NCI-H2081 treated with DMSO at 0.1 percent for 48 hours (cell line): ENCODE results near the gene AKT3.

Experiments
- DNase-seq: peaks from one replicate; lab custom pipeline; 2025; lab: John Stamatoyannopoulos, UW

AKT3 gene

DNA sequence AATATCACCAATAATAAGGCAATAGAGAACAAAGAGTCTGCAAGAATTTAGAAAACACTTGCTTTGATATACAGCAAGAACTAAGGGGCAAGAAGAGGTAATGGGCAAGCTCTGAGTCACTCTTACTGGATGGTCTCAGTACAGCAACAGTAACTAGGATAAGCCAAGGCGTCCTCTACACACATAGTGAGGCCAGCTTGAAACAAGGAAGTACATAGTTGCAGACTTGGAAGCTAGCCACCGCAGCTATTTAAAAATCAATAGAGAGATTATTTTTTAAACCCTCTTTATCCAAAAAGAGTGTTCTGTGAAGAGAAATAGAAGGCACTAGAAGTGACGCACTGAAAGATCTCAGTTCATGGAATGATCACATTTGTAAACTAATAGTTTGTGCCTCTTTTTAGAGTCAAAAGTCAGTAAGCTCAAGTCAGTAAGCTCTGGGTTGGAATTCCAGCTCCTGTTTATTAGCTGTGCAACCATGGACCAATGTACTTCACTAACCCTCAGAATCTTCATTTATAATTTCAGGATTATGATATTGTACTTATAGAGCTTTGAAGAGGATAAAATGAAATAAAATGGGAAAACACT is 118.6 kb downstream of the AKT3 start:
- DNase-seq: no peak

DNA sequence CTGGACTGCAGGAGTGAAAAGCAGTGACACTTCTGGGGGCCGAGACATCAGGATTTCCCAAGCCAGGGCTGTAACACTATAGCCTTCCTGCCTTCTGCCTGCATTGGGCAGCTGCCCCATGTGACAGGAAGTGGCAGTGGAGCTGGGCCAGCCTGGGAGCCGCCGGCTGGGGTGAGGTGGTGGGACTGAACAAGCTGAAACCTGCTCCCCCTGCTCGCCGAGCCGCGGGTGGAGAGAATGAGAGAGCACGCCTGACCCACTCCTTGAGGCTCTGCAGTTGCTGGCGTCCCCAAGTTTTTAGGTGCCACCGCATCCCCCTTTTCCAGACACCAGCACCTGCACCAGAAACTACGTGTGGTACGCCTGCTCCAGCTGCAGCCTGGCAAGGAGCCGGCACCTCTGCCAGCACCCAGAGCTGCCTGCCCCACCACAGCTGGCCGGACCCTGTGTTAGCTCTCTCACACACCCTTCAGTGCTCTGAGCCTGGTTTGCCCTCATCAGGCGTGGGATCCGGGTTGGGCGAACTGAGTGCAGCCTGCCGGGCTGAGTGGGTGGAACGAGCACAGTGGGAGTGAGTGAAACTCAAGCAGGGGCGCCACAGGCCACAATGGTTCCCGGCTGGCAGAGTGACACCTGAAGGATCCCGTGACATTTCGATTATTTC is 119.4 kb downstream of the AKT3 start:
- no peak for DNase-seq

GRCh38 chr1:243729956-243730355 is 120.1 kb downstream of the AKT3 start:
- no peak for DNase-seq

GRCh38 chr1:243727503-243728203 is 122.4 kb downstream of the AKT3 start:
- DNase-seq: no peak

- DNase-seq: no peak
Measured at GRCh38 chr1:243726806-243727502, 123.1 kb downstream of the AKT3 start.

GRCh38 chr1:243725846-243726245 is 124.2 kb downstream of the AKT3 start:
- no peak for DNase-seq

DNA sequence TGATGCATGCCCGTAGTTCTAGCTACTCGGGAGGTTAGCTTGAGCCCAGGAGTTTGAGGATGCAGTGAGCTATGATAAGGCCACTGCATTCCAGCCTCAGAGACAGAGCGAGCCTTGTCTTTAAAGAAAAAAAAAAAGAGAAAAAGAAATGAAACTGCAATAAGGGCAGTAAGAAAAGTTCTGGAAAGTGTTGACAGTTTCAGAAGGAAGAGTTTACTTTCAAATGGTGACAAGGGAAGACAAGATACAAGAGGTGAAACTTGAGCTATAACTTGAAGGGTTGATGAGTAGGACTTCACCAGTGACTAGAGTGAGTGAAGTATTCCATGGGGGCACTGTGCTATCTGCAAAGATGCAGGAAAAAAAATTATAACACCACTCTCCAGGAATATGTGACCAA is 125.0 kb downstream of the AKT3 start:
- no peak for DNase-seq

- DNase-seq: no peak
Measured at GRCh38 chr1:243723458-243724043, 126.5 kb downstream of the AKT3 start.

DNA sequence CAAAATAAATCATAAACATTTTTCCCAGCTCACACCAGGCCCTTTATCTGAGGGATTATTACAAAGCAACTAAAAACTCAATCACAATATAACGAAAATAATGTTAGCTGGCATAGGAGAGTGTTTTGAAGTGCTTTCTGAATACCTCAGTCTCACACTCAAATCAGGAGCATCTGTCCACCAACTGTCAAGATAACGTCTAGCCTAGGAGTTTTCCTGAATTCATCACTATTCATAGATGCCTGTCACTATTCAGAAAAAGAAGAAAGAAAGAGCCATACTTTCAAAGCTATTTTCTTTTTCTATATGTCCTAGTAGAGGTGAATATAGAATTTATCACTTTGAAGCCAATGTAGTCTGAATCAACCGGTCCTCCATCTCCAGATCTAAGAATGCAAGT is 127.0 kb downstream of the AKT3 start:
- no peak for DNase-seq

- no peak for DNase-seq
Measured at GRCh38 chr1:243719476-243719875, 130.6 kb downstream of the AKT3 start.

DNA sequence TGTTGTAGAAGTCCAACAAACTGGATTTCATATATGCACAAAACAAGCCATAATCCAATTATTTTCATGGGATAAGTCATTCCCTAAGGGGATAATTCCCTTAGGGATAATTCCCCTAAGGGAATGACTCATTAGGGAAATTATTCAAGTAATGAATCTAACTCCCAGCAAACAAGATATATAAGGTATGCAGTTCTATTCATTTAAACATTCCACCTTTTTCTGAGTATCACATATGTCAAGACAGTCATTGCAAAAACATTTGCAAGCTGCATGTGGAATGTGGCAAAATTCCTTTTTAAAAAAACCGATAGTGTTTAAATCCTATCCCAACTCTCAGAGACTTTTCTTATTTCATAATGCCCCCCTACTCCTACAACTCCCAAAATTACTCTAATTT is 131.2 kb downstream of the AKT3 start:
- no peak for DNase-seq

DNA sequence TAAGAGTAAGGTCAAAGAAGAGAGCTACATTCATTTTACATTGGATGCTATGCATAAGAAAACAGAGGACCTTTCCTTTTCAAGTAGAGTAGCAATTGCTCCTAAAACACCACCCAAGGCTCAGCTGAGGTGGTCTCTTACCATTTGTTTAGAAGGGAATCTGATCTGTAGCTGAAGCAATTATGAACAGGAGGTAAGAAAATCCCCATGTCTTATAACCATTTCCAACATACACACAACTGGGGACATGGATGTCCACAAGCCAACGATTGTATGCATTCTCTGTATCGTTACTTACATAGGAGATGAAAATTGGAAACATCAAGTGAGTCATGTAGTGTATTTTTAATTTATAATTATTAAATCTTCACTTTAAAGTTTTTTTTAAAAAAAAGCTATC is 132.0 kb downstream of the AKT3 start:
- DNase-seq: no peak

- DNase-seq: no peak
Measured at GRCh38 chr1:243716906-243717305, 133.1 kb downstream of the AKT3 start.

- no peak for DNase-seq
Measured at GRCh38 chr1:243715285-243715684, 134.8 kb downstream of the AKT3 start.

DNA sequence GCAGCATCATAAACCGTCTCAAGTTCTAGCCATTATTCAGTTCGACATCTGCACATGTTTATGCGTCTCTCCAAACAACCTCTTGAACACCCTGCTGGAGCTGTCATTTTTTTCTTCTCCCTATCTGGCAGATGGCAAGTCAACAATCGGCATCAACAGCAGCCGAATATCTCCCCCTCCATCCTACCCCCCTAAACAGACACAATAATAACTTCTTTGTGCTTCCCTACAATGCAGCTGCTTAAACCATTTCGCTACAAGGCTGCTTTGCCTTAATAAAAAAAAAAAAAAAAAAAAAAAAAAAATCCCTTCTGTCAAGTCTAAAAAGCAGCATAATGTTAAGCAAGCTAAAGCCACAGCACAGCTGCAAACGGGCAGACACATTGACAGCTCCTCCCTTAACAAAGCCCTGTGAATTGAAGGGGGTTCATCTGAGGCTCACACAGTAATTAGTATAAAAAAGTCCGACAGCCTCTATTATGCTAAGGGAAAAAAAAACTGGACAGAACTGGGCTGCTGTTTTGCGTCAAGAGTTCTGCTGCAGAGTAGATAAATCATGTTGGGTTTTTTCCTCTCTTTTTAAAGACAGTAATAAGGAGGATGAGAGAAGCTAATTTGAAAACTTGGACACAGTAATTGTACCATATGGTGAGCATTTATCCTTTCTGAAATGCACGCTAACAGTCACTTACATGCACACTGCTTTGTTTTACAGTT is 136.4 kb downstream of the AKT3 start:
- peak; percentile 68 for DNase-seq

GRCh38 chr1:243712941-243713340 is 137.1 kb downstream of the AKT3 start:
- no peak for DNase-seq

DNA sequence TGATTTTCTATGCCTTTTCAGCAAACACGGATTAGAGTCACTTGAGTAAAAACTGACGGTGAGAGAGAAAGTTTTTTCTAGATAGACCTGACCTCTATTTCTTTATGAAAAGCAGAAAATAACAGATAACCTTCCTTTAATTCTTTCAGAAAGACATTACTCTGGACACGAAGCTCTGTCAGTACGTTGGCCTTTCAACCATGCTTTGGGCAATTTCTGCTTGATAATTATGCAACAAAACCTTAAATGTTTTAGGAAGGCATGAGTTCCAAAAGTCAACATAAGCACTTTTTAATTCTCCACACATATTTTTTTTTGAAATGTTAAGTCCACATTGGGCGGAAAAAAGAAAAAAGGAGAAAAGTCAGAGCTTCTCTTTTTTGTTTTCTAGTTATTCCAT is 137.8 kb downstream of the AKT3 start:
- DNase-seq: no peak

- DNase-seq: no peak
Measured at GRCh38 chr1:243710467-243710866, 139.6 kb downstream of the AKT3 start.

GRCh38 chr1:243708210-243708609 is 141.8 kb downstream of the AKT3 start:
- DNase-seq: no peak

DNA sequence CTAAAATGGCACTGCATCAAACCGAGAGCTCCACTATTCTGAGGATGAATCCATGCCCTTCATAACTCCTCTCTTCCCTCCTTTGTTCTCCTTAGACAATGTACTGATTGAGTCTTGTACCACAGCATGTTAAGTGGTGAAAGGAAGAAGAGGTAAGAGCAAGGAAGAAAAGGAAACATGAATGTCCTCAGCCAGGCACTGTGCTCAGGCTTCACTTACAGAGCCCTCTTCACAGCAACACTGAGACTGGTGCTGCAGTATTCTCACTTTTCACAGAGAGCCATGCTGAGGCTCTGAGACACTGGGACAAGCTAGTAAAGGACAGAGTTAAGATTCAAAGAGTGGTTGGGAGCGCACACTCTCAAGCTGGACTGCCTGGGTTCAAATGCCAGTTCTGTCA is 143.5 kb downstream of the AKT3 start:
- no peak for DNase-seq

DNA sequence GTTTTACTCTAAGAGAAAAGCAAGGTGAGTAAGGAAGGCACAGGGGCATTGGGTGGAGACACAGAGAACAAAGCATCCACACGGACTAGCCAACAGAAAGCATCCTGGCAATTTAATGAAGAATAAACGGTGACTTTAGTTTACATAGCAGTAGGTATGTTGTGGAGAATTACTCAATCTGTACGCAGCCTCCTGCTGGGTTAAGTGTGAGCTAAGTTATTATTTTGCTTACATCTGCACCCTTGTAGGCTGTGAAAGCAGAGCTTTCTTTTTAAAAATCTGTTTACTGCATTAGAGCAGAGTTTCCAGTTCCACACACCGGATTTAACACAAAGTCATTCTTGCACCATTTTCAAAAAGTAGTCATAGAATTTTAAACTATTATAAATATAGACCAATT is 144.5 kb downstream of the AKT3 start:
- peak; percentile 90 for DNase-seq

DNA sequence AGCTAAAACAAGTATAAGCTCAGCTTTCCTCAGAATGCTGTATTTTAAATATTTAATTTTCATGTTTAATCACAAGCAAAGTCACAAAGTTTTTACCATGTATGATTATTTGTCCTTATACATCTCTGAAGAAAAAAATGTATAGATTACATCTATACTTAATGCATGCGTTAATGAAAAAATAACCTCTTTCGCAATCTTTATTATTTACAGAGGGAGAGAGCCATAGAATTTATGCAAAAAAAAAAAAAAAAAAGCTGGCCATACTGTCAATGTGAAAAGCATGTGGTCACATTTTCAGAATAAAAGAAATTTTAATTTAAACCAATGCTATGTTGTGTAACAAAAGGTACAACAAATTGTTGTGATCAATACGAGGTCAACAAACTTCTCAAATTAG is 148.2 kb downstream of the AKT3 start:
- DNase-seq: no peak
